C4-2B (cell line): Measurements from ENCODE around the gene SOX10.

ENCODE experiments used
- H3K27ac ChIP-seq: fragments of 450-650 bp; 2 replicates; pipeline ENCODE4 v1.5.1; 2017
- CTCF ChIP-seq: fragments of 450-650 bp; conservative IDR thresholded peaks from 2 replicates; pipeline ENCODE4 v1.5.1; 2017; ENCODE audit warnings: mild to moderate bottlenecking
- ZFX ChIP-seq: fragments of 450-650 bp; IDR thresholded peaks from 2 replicates; pipeline ENCODE4 v1.6.1; 2017

The SOX10 gene

GRCh38 chr22:37927637-37927936, 56.8 kb downstream of the SOX10 start:
- no peak overlapping the region for H3K27ac ChIP-seq
- TF ChIP-seq CTCF: no peak
- TF ChIP-seq ZFX: no peak

- no peak for TF ChIP-seq ZFX
- TF ChIP-seq CTCF: no peak
- H3K27ac ChIP-seq: no peak overlapping the region
These were observed 57.4 kb downstream of the SOX10 start for GRCh38 chr22:37926771-37927636.

GRCh38 chr22:37926358-37926757, 58.0 kb downstream of the SOX10 start:
- TF ChIP-seq ZFX (no peak), CTCF (no peak)
- no peak overlapping the region for H3K27ac ChIP-seq

GRCh38 chr22:37925767-37926166, 58.6 kb downstream of the SOX10 start:
- H3K27ac ChIP-seq: no peak overlapping the region
- TF ChIP-seq CTCF (no peak), ZFX (no peak)

- TF ChIP-seq CTCF: no peak
- TF ChIP-seq ZFX: no peak
- no peak overlapping the region for H3K27ac ChIP-seq
These were observed 59.0 kb downstream of the SOX10 start for GRCh38 chr22:37925330-37925729.

- TF ChIP-seq CTCF (no peak), ZFX (no peak)
- no peak overlapping the region for H3K27ac ChIP-seq
These were observed 59.8 kb downstream of the SOX10 start for GRCh38 chr22:37924386-37925065.

GRCh38 chr22:37923927-37924326, 60.4 kb downstream of the SOX10 start:
- no peak overlapping the region for H3K27ac ChIP-seq
- TF ChIP-seq ZFX (no peak), CTCF (no peak)
